ENCODE results near the gene FSTL4. TPM values are rescaled to one million over a fixed set of nuclear protein-coding genes. Genes with fewer than 3 reads are reported as not detected.
A peak's percentile ranks its signal among the peaks of the same experiment; 100 is the strongest.

Gene FSTL4
- polyA plus RNA-seq, 3 donors: not detected

DNA sequence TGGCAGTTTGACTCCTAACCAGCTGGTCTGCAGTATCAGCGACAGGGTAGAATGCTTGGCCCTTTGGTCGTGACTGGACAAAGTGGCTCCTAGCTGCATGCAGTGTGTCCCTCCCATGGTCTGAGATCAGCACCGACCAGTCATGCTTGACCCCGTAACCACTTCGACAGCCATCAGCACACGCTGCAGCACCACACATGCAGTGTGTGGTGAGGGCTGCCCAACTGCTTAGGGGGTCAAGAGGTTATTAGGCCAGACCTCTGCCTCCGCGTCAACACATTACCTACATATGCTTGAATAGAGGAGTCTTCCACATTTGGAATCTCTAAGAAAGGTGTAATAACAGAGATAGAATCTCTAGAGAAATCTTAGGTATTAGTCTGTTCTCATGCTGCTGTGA is 139.1 kb downstream of the FSTL4 start:
- DNase-seq: no peak
- H3K79me2 ChIP-seq (ENCODE audit: insufficient read depth, low read length): no peaks in the 10 kb centered on the region
- no peaks in the 10 kb centered on the region for H3K9me3 ChIP-seq (replicated peaks in 1 of 2; ENCODE audit: control insufficient read depth in 1 of 2, insufficient read depth in 1 of 2, low read length in 2 of 2)
- Mint-ChIP-seq H3K4me3 (peak overlapping the region in 1 of 2 donors; percentile 55), H3K36me3 (peaks cover 0 to 8% of the 10 kb centered on the region in 2 donors), H3K9me3 (peaks cover 0 to 9% (median 0%) of the 10 kb centered on the region in 7 donors), H3K27me3 (ENCODE audit: low read depth in 3 of 3) (peaks cover 27 to 63% (median 47%) of the 10 kb centered on the region in 3 donors), H3K4me1 (peaks cover 23% of the 10 kb centered on the region), H3K27ac (no peak overlapping the region)
- 93% methylated on average over 6 of the region's 8 CpGs for WGBS (ENCODE audit: insufficient coverage)
- H3K27ac ChIP-seq (ENCODE audit: low read depth in 1 of 2, low read length in 2 of 2): no peak overlapping the region
- TF ChIP-seq, protein P1, sequence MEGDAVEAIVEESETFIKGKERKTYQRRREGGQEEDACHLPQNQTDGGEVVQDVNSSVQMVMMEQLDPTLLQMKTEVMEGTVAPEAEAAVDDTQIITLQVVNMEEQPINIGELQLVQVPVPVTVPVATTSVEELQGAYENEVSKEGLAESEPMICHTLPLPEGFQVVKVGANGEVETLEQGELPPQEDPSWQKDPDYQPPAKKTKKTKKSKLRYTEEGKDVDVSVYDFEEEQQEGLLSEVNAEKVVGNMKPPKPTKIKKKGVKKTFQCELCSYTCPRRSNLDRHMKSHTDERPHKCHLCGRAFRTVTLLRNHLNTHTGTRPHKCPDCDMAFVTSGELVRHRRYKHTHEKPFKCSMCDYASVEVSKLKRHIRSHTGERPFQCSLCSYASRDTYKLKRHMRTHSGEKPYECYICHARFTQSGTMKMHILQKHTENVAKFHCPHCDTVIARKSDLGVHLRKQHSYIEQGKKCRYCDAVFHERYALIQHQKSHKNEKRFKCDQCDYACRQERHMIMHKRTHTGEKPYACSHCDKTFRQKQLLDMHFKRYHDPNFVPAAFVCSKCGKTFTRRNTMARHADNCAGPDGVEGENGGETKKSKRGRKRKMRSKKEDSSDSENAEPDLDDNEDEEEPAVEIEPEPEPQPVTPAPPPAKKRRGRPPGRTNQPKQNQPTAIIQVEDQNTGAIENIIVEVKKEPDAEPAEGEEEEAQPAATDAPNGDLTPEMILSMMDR (IDR thresholded peaks at IDR 0.05): no peak
- H3K4me3 ChIP-seq (replicated peaks in 1 of 3; ENCODE audit: low read depth in 2 of 3, low read length in 3 of 3): no peak overlapping the region
- no peak overlapping the region for H2AFZ ChIP-seq (ENCODE audit: insufficient read depth, low read depth, low read length, poor library complexity, severe bottlenecking)
- intact Hi-C loops (cut with micrococcal nuclease): no loop called here
- H3K27me3 ChIP-seq (ENCODE audit: control insufficient read depth in 2 of 2, insufficient read depth in 2 of 2, low read length in 2 of 2): peaks cover 24 to 46% of the 10 kb centered on the region in 2 donors
- no peaks in the 10 kb centered on the region for H3K36me3 ChIP-seq (replicated peaks in 1 of 2; ENCODE audit: control insufficient read depth in 1 of 2, insufficient read depth in 2 of 2, low read length in 2 of 2)
- no peak overlapping the region for H3K4me2 ChIP-seq (replicated peaks; ENCODE audit: extremely low read depth, low read length, poor library complexity, severe bottlenecking)
- peaks cover 37 to 40% of the 10 kb centered on the region in 2 donors for H3K4me1 ChIP-seq (ENCODE audit: control insufficient read depth in 1 of 2, insufficient read depth in 2 of 2, low read length in 2 of 2)
- no peaks in the 10 kb centered on the region for H4K20me1 ChIP-seq (ENCODE audit: insufficient read depth, low read length)
- H3K9ac ChIP-seq (ENCODE audit: insufficient read depth, low read length, poor library complexity, severe bottlenecking): no peak overlapping the region

DNA sequence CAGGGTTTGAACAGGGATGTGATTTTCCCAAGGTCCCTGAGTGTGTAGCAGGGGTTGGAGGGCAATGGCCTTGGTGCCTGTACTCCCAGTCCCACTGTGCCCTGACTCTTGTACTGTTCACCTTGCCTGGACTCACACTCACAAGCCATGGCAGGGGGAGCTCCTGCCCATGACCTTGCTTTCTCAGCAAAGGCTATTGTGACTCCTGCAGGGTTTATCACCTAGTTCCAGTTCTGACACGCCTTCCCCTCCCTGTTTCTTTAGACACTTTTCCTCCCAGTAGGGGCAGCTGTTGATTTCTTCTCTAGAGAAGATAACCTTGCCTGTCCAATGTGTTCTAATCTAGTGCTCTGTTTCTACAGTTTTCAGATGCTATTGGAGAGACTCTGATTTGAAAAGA is 139.5 kb downstream of the FSTL4 start:
- WGBS (ENCODE audit: insufficient coverage): no CpG with 5 or more reads among the region's 1 CpG
- H3K27ac Mint-ChIP-seq: no peak overlapping the region
- intact Hi-C loops (cut with micrococcal nuclease): no loop called here

More for the DNA sequence above, 139.5 kb downstream of the FSTL4 start:
- peaks cover 0 to 8% of the 10 kb centered on the region in 2 donors for H3K36me3 Mint-ChIP-seq
- H3K9me3 ChIP-seq (replicated peaks in 1 of 2; ENCODE audit: control insufficient read depth in 1 of 2, insufficient read depth in 1 of 2, low read length in 2 of 2): no peaks in the 10 kb centered on the region
- peak overlapping the region in 1 of 2 donors; percentile 55 for H3K4me3 Mint-ChIP-seq
- H3K9me3 Mint-ChIP-seq: peaks cover 0 to 9% (median 0%) of the 10 kb centered on the region in 7 donors
- TF ChIP-seq, protein P1 (IDR thresholded peaks at IDR 0.05): no peak
- peaks cover 23 to 46% of the 10 kb centered on the region in 2 donors for H3K27me3 ChIP-seq (ENCODE audit: control insufficient read depth in 2 of 2, insufficient read depth in 2 of 2, low read length in 2 of 2)
- no peak overlapping the region for H3K4me3 ChIP-seq (replicated peaks in 1 of 3; ENCODE audit: low read depth in 2 of 3, low read length in 3 of 3)
- no peak overlapping the region for H3K9ac ChIP-seq (ENCODE audit: insufficient read depth, low read length, poor library complexity, severe bottlenecking)
- peaks cover 30 to 60% (median 46%) of the 10 kb centered on the region in 3 donors for H3K27me3 Mint-ChIP-seq (ENCODE audit: low read depth in 3 of 3)
- H3K36me3 ChIP-seq (replicated peaks in 1 of 2; ENCODE audit: control insufficient read depth in 1 of 2, insufficient read depth in 2 of 2, low read length in 2 of 2): no peaks in the 10 kb centered on the region
- no peak overlapping the region for H3K27ac ChIP-seq (ENCODE audit: low read depth in 1 of 2, low read length in 2 of 2)
- DNase-seq: no peak
- H3K4me1 ChIP-seq (ENCODE audit: control insufficient read depth in 1 of 2, insufficient read depth in 2 of 2, low read length in 2 of 2): peaks cover 42 to 45% of the 10 kb centered on the region in 2 donors
- H4K20me1 ChIP-seq (ENCODE audit: insufficient read depth, low read length): no peaks in the 10 kb centered on the region
- H3K4me1 Mint-ChIP-seq: peaks cover 23% of the 10 kb centered on the region
- H2AFZ ChIP-seq (ENCODE audit: insufficient read depth, low read depth, low read length, poor library complexity, severe bottlenecking): no peak overlapping the region
- H3K4me2 ChIP-seq (replicated peaks; ENCODE audit: extremely low read depth, low read length, poor library complexity, severe bottlenecking): no peak overlapping the region
- no peaks in the 10 kb centered on the region for H3K79me2 ChIP-seq (ENCODE audit: insufficient read depth, low read length)

Data from CD14-positive monocyte (primary cell).